ENCODE data around the gene CCDC73.
"Not testable (repeated sequence)": the region's sequence is repeated elsewhere in the genome, so short reads cannot be mapped to it uniquely, and the experiment has no call there.

CCDC73 gene

GRCh38 chr11:32794439-32794838 is at the start of gene CCDC73:
Gene CCDC73 (minus strand): TSS chr11:32794662. CDS start chr11:32760243, 34,419 bp downstream.
- no peak for DNase-seq

DNA sequence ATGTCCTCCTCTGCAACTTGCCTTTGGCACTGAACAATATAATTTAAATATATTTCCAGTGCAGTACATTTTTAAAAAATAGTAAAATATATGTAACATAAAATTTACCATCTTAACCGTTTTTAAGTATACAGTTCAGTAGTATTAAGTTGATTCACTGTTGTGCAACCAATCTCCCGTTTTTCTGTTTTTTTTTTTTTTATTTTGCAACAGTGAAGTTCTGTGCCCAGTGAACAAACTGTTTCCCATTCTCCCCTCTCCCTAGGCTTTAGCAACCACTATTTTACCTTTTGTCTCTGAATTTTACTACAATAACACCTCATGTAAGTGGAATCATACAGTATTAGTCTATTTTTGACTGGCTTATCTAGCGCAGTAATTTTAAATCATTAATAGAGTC is 49.1 kb upstream of the CCDC73 start:
- DNase-seq = no peak

- no peak for DNase-seq
Observed at GRCh38 chr11:32840587-32840986, 46.1 kb upstream of the CCDC73 start.

DNA sequence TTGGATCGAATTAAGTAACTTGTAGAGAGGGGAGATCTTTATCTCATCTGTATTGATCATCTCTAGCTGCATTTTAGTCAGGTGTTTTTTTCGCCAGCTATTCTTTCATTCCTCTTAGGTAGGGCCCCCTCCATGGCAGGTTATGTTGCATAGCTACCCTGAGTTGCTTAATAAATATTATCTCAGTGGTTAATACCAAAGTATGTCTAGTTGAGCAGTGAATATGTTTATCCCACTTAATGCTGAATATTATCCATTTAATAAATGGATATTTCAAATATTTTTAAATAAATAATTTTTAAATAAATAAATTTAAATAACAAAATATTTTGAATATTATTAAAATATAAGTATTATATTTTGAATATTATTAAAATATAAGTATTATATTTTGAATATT is 44.8 kb upstream of the CCDC73 start:
- DNase-seq = no peak

DNA sequence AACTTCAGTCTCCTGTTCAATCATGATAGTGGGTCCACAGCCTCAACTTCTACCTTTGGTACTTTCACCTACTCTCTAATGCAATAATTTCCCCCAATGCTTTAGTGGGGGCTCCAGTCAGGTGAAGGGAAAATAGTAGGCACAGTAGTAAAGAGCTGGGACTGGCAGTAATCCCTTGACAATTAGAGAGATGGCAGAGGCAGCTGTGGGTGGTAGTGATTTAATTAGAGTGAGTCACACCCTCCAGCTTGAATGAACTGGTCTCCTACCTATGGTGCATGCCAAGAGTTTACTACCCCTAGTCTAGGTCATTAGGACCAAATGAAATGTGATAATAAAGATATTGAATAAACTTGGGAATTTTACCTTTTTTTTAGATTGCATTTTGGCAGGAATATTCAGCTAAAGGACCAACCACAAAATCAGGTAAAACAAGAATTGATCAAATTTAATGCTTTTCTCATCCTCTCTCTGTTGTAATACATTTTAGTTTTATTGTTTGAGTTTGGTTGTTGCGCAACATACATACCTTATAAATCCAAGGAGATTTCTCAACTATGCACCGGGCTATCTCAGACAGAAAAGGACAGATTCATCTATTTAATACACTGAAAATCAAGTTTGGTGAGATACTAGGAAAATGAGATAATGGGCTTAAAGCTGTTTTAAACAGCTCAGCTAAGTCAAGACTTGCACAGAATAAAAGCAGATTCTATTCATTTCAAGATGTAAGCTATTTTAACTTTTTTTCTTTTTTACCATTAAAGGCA is 44.2 kb upstream of the CCDC73 start:
- DNase-seq = no peak

DNA sequence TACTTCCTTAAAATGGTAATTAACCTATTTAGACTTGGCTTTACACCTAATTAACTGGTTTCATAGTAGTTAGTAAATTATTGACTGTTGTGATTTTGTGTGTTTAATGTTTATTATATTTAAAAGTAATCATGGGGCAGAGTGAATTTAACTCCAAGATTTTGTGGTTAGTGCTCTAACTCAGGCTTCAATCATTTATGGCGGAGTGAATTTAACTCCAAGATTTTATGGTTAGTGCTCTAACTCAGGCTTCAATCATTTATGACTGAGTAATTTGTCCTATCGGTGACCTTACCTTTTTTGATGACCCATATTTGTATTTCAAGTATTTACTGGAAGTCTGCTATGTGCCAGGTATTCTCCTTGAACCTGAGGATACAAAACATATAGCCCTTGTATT is 42.5 kb upstream of the CCDC73 start:
- no peak for DNase-seq

DNA sequence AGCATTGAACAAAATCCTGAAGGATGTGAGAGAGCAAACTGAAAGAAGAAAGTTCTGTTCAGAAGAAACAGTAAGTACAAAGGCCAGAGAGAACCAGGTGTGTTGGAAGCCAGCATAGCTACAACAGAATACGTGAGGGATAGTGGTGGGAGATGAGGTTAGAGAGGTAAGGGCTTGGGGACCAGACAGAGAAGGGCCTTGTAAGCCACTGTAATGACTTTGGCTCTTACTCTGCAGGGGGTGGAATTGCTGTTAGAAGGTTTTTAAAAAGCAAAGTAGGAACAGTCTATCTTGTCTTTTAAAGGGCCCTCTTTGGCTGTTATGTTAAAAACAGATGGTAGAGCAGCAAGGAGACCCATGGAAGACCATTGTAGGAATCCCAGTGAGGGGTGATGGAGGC is 39.5 kb upstream of the CCDC73 start:
- no peak for DNase-seq

GRCh38 chr11:32831221-32831620 is 36.8 kb upstream of the CCDC73 start:
- DNase-seq = no peak

DNA sequence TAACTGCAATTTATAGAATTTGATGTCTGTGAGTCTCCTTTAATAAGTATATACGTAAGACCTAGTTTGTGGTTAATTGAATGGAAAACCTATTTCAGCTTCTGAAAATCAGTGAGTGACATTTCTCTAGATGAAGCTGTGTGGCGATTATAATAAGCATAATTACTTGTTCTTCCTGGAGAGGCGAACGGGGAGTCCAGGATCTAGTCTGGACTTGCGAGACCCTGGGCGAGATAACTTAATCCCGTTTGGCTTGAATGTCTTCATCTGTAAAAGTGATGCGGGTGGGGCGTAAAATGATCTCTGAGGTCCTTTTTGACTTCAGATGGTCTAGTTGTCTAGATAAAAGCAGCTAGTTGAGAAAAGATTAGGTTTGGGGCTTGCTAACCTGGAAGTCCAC is 36.3 kb upstream of the CCDC73 start:
- no peak for DNase-seq

DNA sequence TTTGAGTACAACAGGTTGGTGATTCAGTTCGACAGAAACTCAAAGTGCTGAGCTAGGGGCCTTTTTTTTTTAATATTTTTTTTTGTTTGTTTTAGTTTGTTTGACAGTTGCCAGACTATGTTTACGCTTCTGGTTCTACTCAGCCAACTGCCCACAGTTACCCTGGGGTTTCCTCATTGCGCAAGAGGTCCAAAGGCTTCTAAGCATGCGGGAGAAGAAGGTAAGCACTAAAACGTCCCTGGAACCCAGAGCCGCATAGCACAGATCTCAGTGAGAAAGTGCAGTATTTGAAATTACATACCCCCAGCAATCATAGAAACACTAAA is 35.9 kb upstream of the CCDC73 start:
- no peak for DNase-seq

GRCh38 chr11:32829680-32830412 is 35.4 kb upstream of the CCDC73 start, which contains the start of gene PRRG4:
Gene PRRG4 (plus strand): TSS chr11:32829927. CDS start chr11:32830530, 603 bp downstream.
- DNase-seq = no peak

- no peak for DNase-seq
Observed at GRCh38 chr11:32829157-32829679, 34.8 kb upstream of the CCDC73 start.

GRCh38 chr11:32827276-32827675 is 32.8 kb upstream of the CCDC73 start:
- no peak for DNase-seq

GRCh38 chr11:32826113-32826512 is 31.7 kb upstream of the CCDC73 start:
- no peak for DNase-seq

GRCh38 chr11:32823617-32824016 is 29.2 kb upstream of the CCDC73 start:
- DNase-seq = not testable (repeated sequence)

DNA sequence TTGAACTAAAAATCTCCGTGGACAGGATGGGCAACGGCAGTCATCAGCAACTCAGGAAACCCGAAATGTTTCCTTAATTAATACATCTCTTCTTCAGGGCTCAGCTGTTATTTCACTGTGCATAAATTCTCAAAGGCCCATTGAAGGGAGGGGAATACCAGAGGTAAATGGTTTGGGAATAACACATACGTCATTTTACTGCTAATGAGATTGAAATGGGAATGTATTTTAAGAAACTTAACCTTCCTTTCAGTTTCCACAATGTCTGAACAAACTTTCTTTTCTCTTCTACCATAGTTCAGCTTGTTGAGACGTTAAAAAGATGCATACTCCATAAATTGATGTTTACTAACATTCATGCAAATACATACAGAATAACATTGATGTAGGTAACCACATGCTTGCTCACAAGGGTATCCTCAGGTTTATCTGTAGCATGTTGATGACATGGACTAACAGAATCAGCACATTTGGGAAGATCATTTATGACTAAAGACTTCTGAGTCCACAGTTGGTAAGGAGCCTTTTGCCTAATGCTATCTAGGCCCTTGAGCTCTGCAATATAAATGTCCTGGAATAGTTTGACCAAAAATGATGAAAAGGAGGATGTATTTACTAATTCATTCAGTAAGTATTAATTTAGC is 27.6 kb upstream of the CCDC73 start:
- no peak for DNase-seq

DNA sequence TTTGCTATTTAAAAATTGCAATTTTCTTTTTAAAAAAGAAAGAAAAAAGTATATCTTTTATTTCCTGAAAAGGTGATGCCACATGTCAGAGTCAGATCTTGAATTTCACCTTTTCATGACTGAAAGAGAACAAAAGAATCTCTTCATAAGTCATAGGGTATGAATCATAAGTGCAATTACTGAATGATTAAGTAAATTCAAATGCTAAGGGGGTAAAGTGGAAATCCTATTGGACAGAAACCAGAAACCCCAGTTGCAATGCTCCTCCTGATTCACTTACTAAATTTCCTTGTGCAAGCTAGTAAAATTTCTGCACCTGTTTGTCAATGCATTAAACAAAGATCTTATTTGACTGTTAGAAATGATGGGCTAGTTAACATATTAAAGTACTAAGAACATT is 27.1 kb upstream of the CCDC73 start:
- no peak for DNase-seq

GRCh38 chr11:32820497-32820896 is 26.0 kb upstream of the CCDC73 start:
- DNase-seq = no peak

- DNase-seq = no peak
Observed at GRCh38 chr11:32819187-32819586, 24.7 kb upstream of the CCDC73 start.

- no peak for DNase-seq
Observed at GRCh38 chr11:32817852-32818183, 23.4 kb upstream of the CCDC73 start.

GRCh38 chr11:32817181-32817851 is 22.9 kb upstream of the CCDC73 start:
- DNase-seq = no peak

GRCh38 chr11:32809313-32809712 is 14.9 kb upstream of the CCDC73 start:
- no peak for DNase-seq

DNA sequence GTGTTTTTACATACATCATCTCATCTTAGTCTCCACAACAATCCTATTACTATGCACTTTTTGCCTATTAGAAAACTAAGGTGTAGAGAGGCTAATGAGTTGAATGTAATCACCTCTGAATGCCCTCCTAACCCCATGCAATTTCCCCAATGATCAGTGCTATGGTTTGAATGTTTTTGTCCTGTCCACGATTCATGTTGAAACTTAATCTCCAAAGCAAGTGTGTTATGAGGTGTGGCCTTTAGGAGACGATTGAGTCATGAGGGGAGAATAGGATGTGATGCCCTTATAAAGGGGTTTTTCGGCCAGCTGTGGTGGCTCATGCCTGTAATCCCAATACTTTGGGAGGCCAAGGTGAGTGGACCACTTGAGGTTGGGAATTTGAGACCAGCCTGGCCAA is 2.0 kb upstream of the CCDC73 start:
- DNase-seq = no peak
